Liver (tissue), 9 donors: ENCODE measurements around the gene MPDZ. TPM values are rescaled to one million over a fixed set of nuclear protein-coding genes. Genes with fewer than 3 reads are reported as not detected.
"Not testable (repeated sequence)": the region's sequence is repeated elsewhere in the genome, so short reads cannot be mapped to it uniquely, and the experiment has no call there.

Experiments
- DNase-seq: peaks from one replicate; pipeline ENCODE4 v3.0.0-alpha.2; 2017; ENCODE audit warnings: low spot score
- H3K27ac ChIP-seq, 2 donors: one replicate each; pipeline ENCODE4 v1.7.0; 2013; ENCODE audit warnings: inconsistent platforms in 2 of 2, low read length in 2 of 2, control low read depth in 1 of 2, low read depth in 1 of 2, mild to moderate bottlenecking in 1 of 2
- H3K27me3 ChIP-seq, 4 donors: one replicate each; pipeline versions ENCODE4 v1.6.1 to v1.7.0; 2013; ENCODE audit warnings: low read length in 3 of 4, inconsistent platforms in 1 of 4, mild to moderate bottlenecking in 1 of 4, moderate library complexity in 1 of 4; ENCODE audit not compliant: control insufficient read depth in 4 of 4, insufficient read depth in 4 of 4
- H3K36me3 ChIP-seq, 4 donors: one replicate each; pipeline versions ENCODE4 v1.6.1 to v1.7.0; 2013; ENCODE audit warnings: low read length in 3 of 4, mild to moderate bottlenecking in 3 of 4, low read depth in 1 of 4, moderate library complexity in 1 of 4; ENCODE audit not compliant: control insufficient read depth in 4 of 4, insufficient read depth in 3 of 4
- H3K4me1 ChIP-seq, 4 donors: one replicate each; pipeline versions ENCODE4 v1.6.1 to v1.7.0; 2013; ENCODE audit warnings: low read length in 3 of 4, mild to moderate bottlenecking in 3 of 4, moderate library complexity in 1 of 4; ENCODE audit not compliant: control insufficient read depth in 4 of 4, insufficient read depth in 4 of 4
- H3K4me3 ChIP-seq, 3 donors: one replicate each; pipeline versions ENCODE4 v1.6.1 to v1.7.0; 2013; ENCODE audit warnings: low read length in 3 of 3, control low read depth in 1 of 3, low read depth in 1 of 3, mild to moderate bottlenecking in 1 of 3
- H3K9ac ChIP-seq, 2 donors: one replicate each; pipeline ENCODE4 v1.7.0; 2013; ENCODE audit warnings: low read length in 2 of 2, mild to moderate bottlenecking in 2 of 2, moderate library complexity in 2 of 2, control low read depth in 1 of 2, low read depth in 1 of 2
- H3K9me3 ChIP-seq, 4 donors: one replicate each; pipeline versions ENCODE4 v1.6.1 to v1.7.0; 2013; ENCODE audit warnings: low read length in 3 of 4; ENCODE audit not compliant: control insufficient read depth in 4 of 4
- EGR1 ChIP-seq, 2 donors: IDR thresholded peaks; 2 replicates each; pipeline ENCODE4 v1.6.1; 2016 to 2018; ENCODE audit warnings: antibody characterized with exemption in 2 of 2, low read depth in 2 of 2
- FOXA1 ChIP-seq: IDR thresholded peaks from 2 replicates; pipeline ENCODE4 v1.6.1; 2016; ENCODE audit warnings: antibody characterized with exemption
- FOXA2 ChIP-seq: IDR thresholded peaks from 2 replicates; pipeline ENCODE4 v1.6.1; 2016; ENCODE audit warnings: antibody characterized with exemption
- GABPA ChIP-seq, 2 donors: IDR thresholded peaks in 1 of 2; conservative IDR thresholded peaks in 1 of 2; 2 replicates each; pipeline ENCODE4 v1.6.1; 2016; ENCODE audit warnings: antibody characterized with exemption in 2 of 2, mild to moderate bottlenecking in 1 of 2, moderate library complexity in 1 of 2
- HNF4A ChIP-seq, 2 donors: conservative IDR thresholded peaks; 2 replicates each; pipeline ENCODE4 v1.6.1; 2016; ENCODE audit warnings: antibody characterized with exemption in 2 of 2, mild to moderate bottlenecking in 2 of 2
- HNF4G ChIP-seq: IDR thresholded peaks from 2 replicates; pipeline ENCODE4 v1.6.1; 2016; ENCODE audit warnings: antibody characterized with exemption
- JUND ChIP-seq, 2 donors: IDR thresholded peaks; 2 replicates each; pipeline ENCODE4 v1.6.1; 2016; ENCODE audit warnings: antibody characterized with exemption in 2 of 2
- NR2F2 ChIP-seq: IDR thresholded peaks from 2 replicates; pipeline ENCODE4 v1.6.1; 2016; ENCODE audit warnings: antibody characterized with exemption
- RAD21 ChIP-seq, 2 donors: IDR thresholded peaks; 2 replicates each; pipeline ENCODE4 v1.6.1; 2016; ENCODE audit warnings: antibody characterized with exemption in 2 of 2, mild to moderate bottlenecking in 2 of 2
- RXRA ChIP-seq, 2 donors: IDR thresholded peaks; 2 replicates each; pipeline ENCODE4 v1.6.1; 2017 to 2018; ENCODE audit warnings: antibody characterized with exemption in 2 of 2, mild to moderate bottlenecking in 1 of 2
- SP1 ChIP-seq: IDR thresholded peaks from 2 replicates; pipeline ENCODE4 v1.6.1; 2018; ENCODE audit warnings: antibody characterized with exemption, mild to moderate bottlenecking
- TAF1 ChIP-seq: conservative IDR thresholded peaks from 2 replicates; pipeline ENCODE4 v1.6.1; 2016; ENCODE audit warnings: antibody characterized with exemption, mild to moderate bottlenecking
- YY1 ChIP-seq: IDR thresholded peaks from 2 replicates; pipeline ENCODE4 v1.6.1; 2016; ENCODE audit warnings: antibody characterized with exemption, mild to moderate bottlenecking
- WGBS: extraction: QIAGEN DNeasy Blood & Tissue Kit; methylation state at CpG from one replicate; pipeline ENCODE4 v1.1.7; 2013; 5-methylcytosine and 5-hydroxymethylcytosine counted together
- polyA plus RNA-seq, 2 donors: library from polyadenylated mRNA; stranded (reverse) in 1 of 2; unstranded in 1 of 2; fragments of 200-250 nt in 1 of 2; fragments of >200 nt in 1 of 2; fragmentation: Nextera tagmentation in 1 of 2; extraction: Ambion mirVana in 1 of 2; gene quantifications; one replicate each; pipeline versions ENCODE4 v1.2.1 to v1.2.3, GENCODE V29; 2013 to 2015
- total RNA-seq, 2 donors: library from RNA; depleted of rRNA; stranded (reverse); fragments of >200 nt; gene quantifications; one replicate each; pipeline ENCODE4 v1.2.3, GENCODE V29; 2014
- TF ChIP-seq, protein P1 (sequence below): IDR thresholded peaks from 2 replicates; pipeline ENCODE4 v1.6.1; 2016; ENCODE audit warnings: antibody characterized with exemption, mild to moderate bottlenecking
- TF ChIP-seq, protein P2 (sequence below): IDR thresholded peaks from 2 replicates; pipeline ENCODE4 v1.6.1; 2016; ENCODE audit warnings: antibody characterized with exemption
- TF ChIP-seq, protein P3 (sequence below): IDR thresholded peaks from 2 replicates; pipeline ENCODE4 v1.6.1; 2016; ENCODE audit warnings: antibody characterized with exemption
- TF ChIP-seq, protein P4 (sequence below): IDR thresholded peaks from 2 replicates; pipeline ENCODE4 v1.6.1; 2016; ENCODE audit warnings: antibody characterized with exemption
- TF ChIP-seq, protein P5 (sequence below): fragments of 150-350 bp; IDR thresholded peaks from 2 replicates; pipeline ENCODE4 v1.5.1; 2017; ENCODE audit warnings: improper control_type of control experiment, low read depth, low read length; ENCODE audit not compliant: missing input control
- donor health status: healthy.
- donor health status: healthy.
- donor health status: healthy.
- donor health status: healthy.
- donor health status: healthy.

MPDZ gene
- total and polyA plus RNA-seq, 4 donors, result 20.3 to 71.2 (median 30.2) TPM

DNA sequence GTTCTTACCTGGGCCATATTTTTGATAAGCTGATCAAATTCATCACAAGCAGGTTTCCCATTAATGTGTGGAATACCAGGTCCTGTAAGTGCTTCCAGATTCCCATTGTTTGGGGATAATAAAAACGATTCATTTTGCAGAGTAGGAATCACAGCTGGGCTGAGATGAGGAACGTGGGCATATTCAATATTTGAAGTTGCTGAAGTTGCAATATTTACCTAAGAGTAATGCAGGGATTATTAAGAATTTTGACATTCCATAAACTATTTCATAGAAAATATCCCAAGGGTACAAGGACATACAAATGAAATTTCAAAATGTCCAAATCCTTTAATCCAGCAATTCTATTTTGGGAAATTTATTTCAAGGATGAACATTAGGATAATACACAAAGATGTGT, 55.1 kb downstream of the MPDZ start:
- TF ChIP-seq SP1 (no peak), TAF1 (no peak), FOXA2 (no peak), JUND (IDR thresholded peaks at IDR 0.05) (no peak), EGR1 (IDR thresholded peaks at IDR 0.05; ENCODE audit: low read depth in 2 of 2) (no peak), FOXA1 (no peak), HNF4G (no peak), YY1 (no peak), RXRA (IDR thresholded peaks at IDR 0.05) (no peak), RAD21 (IDR thresholded peaks at IDR 0.05) (no peak), HNF4A (conservative IDR thresholded peaks at IDR 0.05) (no peak), NR2F2 (no peak), GABPA (IDR thresholded peaks at IDR 0.05 in 1 of 2, conservative IDR thresholded peaks at IDR 0.05 in 1 of 2) (no peak)
- TF ChIP-seq, protein P1, sequence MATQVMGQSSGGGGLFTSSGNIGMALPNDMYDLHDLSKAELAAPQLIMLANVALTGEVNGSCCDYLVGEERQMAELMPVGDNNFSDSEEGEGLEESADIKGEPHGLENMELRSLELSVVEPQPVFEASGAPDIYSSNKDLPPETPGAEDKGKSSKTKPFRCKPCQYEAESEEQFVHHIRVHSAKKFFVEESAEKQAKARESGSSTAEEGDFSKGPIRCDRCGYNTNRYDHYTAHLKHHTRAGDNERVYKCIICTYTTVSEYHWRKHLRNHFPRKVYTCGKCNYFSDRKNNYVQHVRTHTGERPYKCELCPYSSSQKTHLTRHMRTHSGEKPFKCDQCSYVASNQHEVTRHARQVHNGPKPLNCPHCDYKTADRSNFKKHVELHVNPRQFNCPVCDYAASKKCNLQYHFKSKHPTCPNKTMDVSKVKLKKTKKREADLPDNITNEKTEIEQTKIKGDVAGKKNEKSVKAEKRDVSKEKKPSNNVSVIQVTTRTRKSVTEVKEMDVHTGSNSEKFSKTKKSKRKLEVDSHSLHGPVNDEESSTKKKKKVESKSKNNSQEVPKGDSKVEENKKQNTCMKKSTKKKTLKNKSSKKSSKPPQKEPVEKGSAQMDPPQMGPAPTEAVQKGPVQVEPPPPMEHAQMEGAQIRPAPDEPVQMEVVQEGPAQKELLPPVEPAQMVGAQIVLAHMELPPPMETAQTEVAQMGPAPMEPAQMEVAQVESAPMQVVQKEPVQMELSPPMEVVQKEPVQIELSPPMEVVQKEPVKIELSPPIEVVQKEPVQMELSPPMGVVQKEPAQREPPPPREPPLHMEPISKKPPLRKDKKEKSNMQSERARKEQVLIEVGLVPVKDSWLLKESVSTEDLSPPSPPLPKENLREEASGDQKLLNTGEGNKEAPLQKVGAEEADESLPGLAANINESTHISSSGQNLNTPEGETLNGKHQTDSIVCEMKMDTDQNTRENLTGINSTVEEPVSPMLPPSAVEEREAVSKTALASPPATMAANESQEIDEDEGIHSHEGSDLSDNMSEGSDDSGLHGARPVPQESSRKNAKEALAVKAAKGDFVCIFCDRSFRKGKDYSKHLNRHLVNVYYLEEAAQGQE, result no peak
- TF ChIP-seq, protein P2, sequence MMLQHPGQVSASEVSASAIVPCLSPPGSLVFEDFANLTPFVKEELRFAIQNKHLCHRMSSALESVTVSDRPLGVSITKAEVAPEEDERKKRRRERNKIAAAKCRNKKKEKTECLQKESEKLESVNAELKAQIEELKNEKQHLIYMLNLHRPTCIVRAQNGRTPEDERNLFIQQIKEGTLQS, result no peak
- TF ChIP-seq, protein P3, sequence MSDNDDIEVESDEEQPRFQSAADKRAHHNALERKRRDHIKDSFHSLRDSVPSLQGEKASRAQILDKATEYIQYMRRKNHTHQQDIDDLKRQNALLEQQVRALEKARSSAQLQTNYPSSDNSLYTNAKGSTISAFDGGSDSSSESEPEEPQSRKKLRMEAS, result no peak
- TF ChIP-seq, protein P4, sequence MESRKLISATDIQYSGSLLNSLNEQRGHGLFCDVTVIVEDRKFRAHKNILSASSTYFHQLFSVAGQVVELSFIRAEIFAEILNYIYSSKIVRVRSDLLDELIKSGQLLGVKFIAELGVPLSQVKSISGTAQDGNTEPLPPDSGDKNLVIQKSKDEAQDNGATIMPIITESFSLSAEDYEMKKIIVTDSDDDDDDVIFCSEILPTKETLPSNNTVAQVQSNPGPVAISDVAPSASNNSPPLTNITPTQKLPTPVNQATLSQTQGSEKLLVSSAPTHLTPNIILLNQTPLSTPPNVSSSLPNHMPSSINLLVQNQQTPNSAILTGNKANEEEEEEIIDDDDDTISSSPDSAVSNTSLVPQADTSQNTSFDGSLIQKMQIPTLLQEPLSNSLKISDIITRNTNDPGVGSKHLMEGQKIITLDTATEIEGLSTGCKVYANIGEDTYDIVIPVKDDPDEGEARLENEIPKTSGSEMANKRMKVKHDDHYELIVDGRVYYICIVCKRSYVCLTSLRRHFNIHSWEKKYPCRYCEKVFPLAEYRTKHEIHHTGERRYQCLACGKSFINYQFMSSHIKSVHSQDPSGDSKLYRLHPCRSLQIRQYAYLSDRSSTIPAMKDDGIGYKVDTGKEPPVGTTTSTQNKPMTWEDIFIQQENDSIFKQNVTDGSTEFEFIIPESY, result no peak
- TF ChIP-seq, protein P5, sequence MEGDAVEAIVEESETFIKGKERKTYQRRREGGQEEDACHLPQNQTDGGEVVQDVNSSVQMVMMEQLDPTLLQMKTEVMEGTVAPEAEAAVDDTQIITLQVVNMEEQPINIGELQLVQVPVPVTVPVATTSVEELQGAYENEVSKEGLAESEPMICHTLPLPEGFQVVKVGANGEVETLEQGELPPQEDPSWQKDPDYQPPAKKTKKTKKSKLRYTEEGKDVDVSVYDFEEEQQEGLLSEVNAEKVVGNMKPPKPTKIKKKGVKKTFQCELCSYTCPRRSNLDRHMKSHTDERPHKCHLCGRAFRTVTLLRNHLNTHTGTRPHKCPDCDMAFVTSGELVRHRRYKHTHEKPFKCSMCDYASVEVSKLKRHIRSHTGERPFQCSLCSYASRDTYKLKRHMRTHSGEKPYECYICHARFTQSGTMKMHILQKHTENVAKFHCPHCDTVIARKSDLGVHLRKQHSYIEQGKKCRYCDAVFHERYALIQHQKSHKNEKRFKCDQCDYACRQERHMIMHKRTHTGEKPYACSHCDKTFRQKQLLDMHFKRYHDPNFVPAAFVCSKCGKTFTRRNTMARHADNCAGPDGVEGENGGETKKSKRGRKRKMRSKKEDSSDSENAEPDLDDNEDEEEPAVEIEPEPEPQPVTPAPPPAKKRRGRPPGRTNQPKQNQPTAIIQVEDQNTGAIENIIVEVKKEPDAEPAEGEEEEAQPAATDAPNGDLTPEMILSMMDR, result no peak
- 39% methylated on average over 2 of the region's 2 CpGs for WGBS
- no peak overlapping the region for H3K9ac ChIP-seq
- H3K4me1 ChIP-seq, result no peaks in the 10 kb centered on the region
- H3K36me3 ChIP-seq, result no peaks in the 10 kb centered on the region
- no peaks in the 10 kb centered on the region for H3K27me3 ChIP-seq
- H3K9me3 ChIP-seq, result no peaks in the 10 kb centered on the region
- H3K27ac ChIP-seq, result no peak overlapping the region
- DNase-seq, result no peak
- H3K4me3 ChIP-seq, result no peak overlapping the region

DNA sequence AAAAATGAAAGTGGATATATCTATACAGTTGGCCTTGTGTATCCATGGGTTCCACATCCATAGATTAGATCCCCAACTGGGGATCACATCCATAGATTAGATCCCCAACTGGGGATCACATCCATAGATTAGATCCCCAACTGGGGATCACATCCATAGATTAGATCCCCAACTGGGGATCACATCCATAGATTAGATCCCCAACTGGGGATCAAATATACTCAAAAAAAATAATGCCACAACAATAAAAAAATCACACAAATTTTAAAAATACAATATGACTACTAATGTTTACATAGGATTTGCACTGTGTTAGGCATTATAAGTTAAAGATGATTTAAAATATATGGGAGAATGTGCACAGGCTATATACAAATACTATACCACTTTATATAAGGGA, 56.8 kb downstream of the MPDZ start:
- H3K4me1 ChIP-seq, H3K36me3 ChIP-seq, DNase-seq, H3K4me3 ChIP-seq, H3K27ac ChIP-seq, H3K9me3 ChIP-seq, H3K9ac ChIP-seq, H3K27me3 ChIP-seq: not testable (repeated sequence)
